ENCODE data around the gene THUMPD3.

DNA sequence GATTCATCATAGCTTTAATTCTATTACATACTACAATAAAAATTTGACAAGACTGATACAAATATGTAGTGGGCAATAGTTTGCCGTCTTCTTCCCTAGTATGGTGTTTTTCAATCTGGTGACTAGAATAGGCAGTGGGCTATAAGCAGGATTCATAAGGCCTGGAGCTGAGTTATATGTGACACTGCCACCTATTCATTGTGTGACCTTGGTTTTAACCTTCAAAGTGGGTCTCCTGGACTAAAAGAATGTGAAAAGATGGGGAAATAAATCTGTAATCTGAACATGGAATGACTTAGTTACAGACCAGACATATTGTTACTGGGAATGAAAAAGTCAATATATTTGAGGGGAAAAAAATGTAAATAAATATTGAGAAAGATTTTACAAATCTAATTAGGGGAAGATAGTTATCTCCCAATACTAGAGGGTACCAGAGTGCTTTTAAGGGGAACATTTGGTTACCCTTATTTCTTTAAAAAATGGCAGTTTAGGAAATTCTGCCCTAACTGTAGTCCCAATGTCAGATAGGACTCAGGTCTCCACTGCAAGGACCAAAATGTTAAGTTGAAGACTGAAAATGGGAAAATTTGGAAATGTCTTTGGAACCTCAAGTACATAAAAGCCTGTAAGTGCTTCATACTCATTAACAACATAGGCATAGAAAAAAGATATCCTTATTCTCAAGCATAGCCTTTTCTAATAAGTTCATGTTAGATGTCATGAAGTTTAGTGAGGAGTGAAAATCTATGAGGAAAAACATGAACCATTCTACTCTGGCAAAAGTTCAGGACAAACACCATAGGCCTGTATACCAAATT lies 23.9 kb downstream of the THUMPD3 start:
- TF ChIP-seq POLR2A (IDR thresholded peaks at IDR 0.05; ENCODE audit: low read depth, low read length) (no peak; the same call in 1 of the 2 replicates), RCOR1 (IDR thresholded peaks at IDR 0.05; ENCODE audit: insufficient replicate concordance, low read length) (no peak), NFE2L2 (IDR thresholded peaks at IDR 0.05; ENCODE audit: low read depth, low read length) (no peak), RFX5 (IDR thresholded peaks at IDR 0.05; ENCODE audit: low read depth, low read length) (no peak), RAD21 (IDR thresholded peaks at IDR 0.05; ENCODE audit: low read length) (no peak), CHD1 (IDR thresholded peaks at IDR 0.05; ENCODE audit: low read depth, low read length) (no peak), MAZ (IDR thresholded peaks at IDR 0.05; ENCODE audit: borderline replicate concordance, low read depth, low read length) (no peak), FOS (IDR thresholded peaks at IDR 0.05; ENCODE audit: low read depth, low read length) (no peak)
- TF ChIP-seq, protein P1, sequence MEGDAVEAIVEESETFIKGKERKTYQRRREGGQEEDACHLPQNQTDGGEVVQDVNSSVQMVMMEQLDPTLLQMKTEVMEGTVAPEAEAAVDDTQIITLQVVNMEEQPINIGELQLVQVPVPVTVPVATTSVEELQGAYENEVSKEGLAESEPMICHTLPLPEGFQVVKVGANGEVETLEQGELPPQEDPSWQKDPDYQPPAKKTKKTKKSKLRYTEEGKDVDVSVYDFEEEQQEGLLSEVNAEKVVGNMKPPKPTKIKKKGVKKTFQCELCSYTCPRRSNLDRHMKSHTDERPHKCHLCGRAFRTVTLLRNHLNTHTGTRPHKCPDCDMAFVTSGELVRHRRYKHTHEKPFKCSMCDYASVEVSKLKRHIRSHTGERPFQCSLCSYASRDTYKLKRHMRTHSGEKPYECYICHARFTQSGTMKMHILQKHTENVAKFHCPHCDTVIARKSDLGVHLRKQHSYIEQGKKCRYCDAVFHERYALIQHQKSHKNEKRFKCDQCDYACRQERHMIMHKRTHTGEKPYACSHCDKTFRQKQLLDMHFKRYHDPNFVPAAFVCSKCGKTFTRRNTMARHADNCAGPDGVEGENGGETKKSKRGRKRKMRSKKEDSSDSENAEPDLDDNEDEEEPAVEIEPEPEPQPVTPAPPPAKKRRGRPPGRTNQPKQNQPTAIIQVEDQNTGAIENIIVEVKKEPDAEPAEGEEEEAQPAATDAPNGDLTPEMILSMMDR (conservative IDR thresholded peaks at IDR 0.05; ENCODE audit: low read depth, low read length): no peak
- TF ChIP-seq, protein P2, sequence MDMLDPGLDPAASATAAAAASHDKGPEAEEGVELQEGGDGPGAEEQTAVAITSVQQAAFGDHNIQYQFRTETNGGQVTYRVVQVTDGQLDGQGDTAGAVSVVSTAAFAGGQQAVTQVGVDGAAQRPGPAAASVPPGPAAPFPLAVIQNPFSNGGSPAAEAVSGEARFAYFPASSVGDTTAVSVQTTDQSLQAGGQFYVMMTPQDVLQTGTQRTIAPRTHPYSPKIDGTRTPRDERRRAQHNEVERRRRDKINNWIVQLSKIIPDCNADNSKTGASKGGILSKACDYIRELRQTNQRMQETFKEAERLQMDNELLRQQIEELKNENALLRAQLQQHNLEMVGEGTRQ (IDR thresholded peaks at IDR 0.05; ENCODE audit: low read depth, low read length): no peak
- TF ChIP-seq, protein P3, sequence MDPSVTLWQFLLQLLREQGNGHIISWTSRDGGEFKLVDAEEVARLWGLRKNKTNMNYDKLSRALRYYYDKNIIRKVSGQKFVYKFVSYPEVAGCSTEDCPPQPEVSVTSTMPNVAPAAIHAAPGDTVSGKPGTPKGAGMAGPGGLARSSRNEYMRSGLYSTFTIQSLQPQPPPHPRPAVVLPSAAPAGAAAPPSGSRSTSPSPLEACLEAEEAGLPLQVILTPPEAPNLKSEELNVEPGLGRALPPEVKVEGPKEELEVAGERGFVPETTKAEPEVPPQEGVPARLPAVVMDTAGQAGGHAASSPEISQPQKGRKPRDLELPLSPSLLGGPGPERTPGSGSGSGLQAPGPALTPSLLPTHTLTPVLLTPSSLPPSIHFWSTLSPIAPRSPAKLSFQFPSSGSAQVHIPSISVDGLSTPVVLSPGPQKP (IDR thresholded peaks at IDR 0.05; ENCODE audit: borderline replicate concordance, low read depth, low read length): no peak

Measured in IMR-90 (cell line).